ENCODE measurements around the gene RSU1.
A peak's percentile ranks its signal among the peaks of the same experiment; 100 is the strongest.

RSU1 gene

DNA sequence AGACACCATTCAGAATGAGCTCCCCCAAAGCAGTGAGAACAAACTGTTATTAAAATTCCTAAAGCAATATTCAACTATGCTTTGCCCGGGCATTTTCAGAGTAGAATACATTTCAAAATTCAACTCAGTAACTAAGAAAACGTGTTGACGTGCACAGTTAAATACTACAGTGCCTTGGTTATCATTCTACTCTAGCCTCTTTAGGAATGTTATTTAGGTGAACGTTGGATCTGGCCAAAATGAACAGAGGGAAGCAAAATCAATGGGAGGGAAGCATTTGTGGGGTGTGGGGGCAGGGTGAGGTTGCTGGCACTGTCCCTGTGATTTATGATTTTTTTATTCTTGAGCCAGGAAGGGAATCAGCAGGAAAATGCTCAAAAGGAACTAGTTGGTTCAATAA lies 27.5 kb downstream of the RSU1 start:
- no peak for DNase-seq (ENCODE audit: low read depth in 1 of 2, low spot score in 1 of 2)
- TF ChIP-seq JUND (IDR thresholded peaks at IDR 0.05; ENCODE audit: low read depth) = no peak
- in situ Hi-C loops (cut with HindIII; ENCODE audit: low pct_unique_long_range_greater_than_20kb, low sequenced_read_pairs) = no loop called here

DNA sequence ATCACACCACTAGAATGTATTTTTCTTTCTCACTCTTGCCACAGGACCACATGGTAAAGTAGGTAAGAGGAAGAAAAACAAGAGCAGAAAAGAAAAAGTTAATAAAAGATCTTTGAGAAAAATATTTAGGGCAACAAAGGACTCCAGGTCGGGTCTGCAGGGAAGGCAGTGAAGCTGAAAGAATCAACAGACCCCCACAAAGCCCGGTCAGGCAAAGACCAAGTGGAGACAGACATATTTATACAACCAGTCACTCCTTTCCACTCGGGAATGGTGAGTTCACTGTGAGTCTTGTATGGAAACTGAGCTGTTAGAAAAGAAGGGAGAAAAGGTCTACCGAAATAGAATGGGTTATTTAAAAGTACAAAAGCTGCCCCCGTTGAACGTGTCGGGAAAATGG lies 28.0 kb downstream of the RSU1 start:
- in situ Hi-C loops (cut with HindIII; ENCODE audit: low pct_unique_long_range_greater_than_20kb, low sequenced_read_pairs) = no loop called here
- TF ChIP-seq JUND (IDR thresholded peaks at IDR 0.05; ENCODE audit: low read depth) = no peak

GRCh38 chr10:16788778-16789177 lies 28.4 kb downstream of the RSU1 start:
- no peak for DNase-seq (ENCODE audit: low read depth in 1 of 2, low spot score in 1 of 2)
- in situ Hi-C loops (cut with HindIII; ENCODE audit: low pct_unique_long_range_greater_than_20kb, low sequenced_read_pairs) = no loop called here
- no peak for TF ChIP-seq JUND (IDR thresholded peaks at IDR 0.05; ENCODE audit: low read depth)

More for the DNA sequence above, 28.0 kb downstream of the RSU1 start:
- no peak for DNase-seq (ENCODE audit: low read depth in 1 of 2, low spot score in 1 of 2)

DNA sequence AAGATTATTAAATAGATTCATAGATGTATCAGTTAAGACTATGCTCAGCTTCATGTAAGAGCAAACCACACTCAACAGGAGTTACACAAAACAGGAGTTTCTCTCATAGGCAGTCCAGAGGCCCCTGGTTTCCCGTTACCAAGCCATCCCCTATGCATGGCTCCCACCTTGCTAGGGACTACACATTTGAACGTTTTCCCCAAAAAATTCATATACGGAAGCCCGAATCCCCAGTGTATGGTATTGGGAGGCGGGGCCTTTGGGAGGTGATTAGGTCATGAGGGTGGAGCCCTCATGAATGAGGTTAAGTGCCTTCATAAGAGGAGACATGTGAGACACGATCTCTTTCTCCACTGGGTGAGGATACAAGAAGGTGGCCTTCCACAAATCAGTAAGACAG lies 29.1 kb downstream of the RSU1 start:
- no peak for TF ChIP-seq JUND (IDR thresholded peaks at IDR 0.05; ENCODE audit: low read depth)
- DNase-seq (ENCODE audit: low read depth in 1 of 2, low spot score in 1 of 2) = no peak
- in situ Hi-C loops (cut with HindIII; ENCODE audit: low pct_unique_long_range_greater_than_20kb, low sequenced_read_pairs) = no loop called here

GRCh38 chr10:16787361-16787791 lies 29.8 kb downstream of the RSU1 start:
- in situ Hi-C loops (cut with HindIII; ENCODE audit: low pct_unique_long_range_greater_than_20kb, low sequenced_read_pairs) = no loop called here
- TF ChIP-seq JUND (IDR thresholded peaks at IDR 0.05; ENCODE audit: low read depth) = no peak
- no peak for DNase-seq (ENCODE audit: low read depth in 1 of 2, low spot score in 1 of 2)

DNA sequence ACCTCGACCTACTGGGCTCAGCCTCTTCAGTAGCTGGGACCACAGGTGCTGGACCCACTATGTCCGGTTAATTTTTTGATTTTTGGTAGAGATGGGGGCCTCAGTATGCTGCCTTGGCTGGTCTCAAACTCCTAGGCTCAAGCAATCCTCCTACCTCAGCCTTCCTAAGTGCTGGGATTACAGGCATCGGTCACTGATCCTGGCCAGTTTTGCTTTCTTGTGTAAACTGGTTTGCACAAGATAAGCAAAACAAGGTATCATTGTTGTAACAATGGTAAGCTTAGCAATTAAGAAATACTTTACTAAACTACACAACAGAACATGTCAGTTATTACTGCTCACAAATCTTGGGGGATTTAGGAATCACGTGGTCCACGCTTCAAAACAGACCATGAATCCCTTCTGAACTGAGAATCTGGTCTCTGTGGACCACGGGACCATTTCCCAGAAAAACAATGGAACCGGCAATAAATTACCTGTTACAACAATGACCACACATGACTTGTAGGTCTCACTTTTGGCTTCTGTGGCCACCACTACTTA lies 36.8 kb downstream of the RSU1 start:
- DNase-seq (ENCODE audit: low read depth in 1 of 2, low spot score in 1 of 2) = no peak
- no peak for TF ChIP-seq JUND (IDR thresholded peaks at IDR 0.05; ENCODE audit: low read depth)
- in situ Hi-C loops (cut with HindIII; ENCODE audit: low pct_unique_long_range_greater_than_20kb, low sequenced_read_pairs) = no loop called here

DNA sequence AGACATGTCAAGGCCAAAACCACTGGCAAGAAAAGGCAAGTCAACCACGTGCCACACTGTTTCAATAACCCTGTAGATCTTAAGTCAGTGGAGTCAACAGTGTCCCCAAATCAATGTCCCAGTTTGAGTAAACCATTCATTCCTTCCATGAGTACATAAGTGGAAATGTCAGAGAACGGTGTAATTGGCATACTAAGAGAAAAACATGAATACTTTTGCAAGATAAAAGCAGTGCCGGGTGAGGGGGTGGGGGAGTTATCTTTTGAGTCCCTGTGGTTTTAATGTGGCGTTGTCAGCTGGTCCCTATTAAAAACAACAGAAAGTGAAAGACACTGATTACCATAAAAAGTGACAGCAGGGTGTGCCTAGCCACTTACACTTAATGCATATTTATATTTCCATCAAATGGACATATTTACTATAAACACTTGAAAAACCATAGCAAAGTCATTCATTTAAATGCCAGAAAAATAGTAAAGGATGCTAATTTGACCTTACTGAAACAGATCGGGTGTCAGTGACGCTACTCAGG lies 37.8 kb downstream of the RSU1 start:
- no peak for DNase-seq (ENCODE audit: low read depth in 1 of 2, low spot score in 1 of 2)
- in situ Hi-C loops (cut with HindIII; ENCODE audit: low pct_unique_long_range_greater_than_20kb, low sequenced_read_pairs) = no loop called here
- no peak for TF ChIP-seq JUND (IDR thresholded peaks at IDR 0.05; ENCODE audit: low read depth)

DNA sequence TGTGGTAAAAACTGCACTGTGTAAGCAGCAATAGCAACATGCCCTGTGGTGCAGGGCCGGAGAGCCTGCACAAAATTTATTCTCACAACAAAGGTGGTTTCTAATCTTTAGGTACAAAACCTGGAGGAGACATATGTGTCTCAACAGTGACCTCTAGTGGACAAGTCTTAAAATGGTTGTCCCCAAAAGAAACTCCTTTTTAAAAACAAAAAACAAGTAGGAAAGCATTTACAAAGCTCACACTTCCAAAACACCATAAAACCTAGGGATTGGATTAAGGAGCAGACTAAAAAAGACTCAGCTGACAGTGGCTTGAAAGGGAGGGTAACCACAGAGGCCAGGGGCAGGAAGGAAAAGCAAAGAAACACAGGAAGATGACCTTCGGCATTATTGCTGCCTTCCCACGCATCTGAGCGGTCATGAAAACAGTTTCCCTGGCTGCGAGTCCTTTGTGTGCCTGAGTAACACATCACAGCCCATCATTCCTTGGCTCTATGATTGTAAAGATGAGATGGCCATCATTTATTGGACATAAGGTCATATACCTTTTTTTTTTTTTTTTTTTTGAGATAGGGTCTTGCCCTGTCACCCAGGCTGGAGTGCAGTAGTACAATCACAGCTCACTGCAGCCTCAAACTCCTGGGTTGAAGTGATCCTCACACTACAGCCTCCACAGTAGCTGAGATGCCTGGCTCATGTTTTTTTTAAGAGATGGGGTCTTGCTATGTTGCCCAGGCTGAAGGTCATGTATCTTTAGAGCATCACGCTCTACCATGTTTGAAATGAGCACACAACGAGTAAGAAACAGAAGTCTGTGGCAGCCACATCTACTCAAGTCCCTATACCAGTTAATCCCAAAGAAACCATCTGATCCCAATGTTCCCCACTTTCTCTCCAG lies 39.5 kb downstream of the RSU1 start:
- DNase-seq (ENCODE audit: low read depth in 1 of 2, low spot score in 1 of 2) = peak; percentile 57 to 73
- no peak for TF ChIP-seq JUND (IDR thresholded peaks at IDR 0.05; ENCODE audit: low read depth)
- in situ Hi-C loops (cut with HindIII; ENCODE audit: low pct_unique_long_range_greater_than_20kb, low sequenced_read_pairs) = no loop called here

- no peak for TF ChIP-seq JUND (IDR thresholded peaks at IDR 0.05; ENCODE audit: low read depth)
- no peak for DNase-seq (ENCODE audit: low read depth in 1 of 2, low spot score in 1 of 2)
- in situ Hi-C loops (cut with HindIII; ENCODE audit: low pct_unique_long_range_greater_than_20kb, low sequenced_read_pairs) = no loop called here
These were observed 40.3 kb downstream of the RSU1 start for GRCh38 chr10:16776896-16777295.

DNA sequence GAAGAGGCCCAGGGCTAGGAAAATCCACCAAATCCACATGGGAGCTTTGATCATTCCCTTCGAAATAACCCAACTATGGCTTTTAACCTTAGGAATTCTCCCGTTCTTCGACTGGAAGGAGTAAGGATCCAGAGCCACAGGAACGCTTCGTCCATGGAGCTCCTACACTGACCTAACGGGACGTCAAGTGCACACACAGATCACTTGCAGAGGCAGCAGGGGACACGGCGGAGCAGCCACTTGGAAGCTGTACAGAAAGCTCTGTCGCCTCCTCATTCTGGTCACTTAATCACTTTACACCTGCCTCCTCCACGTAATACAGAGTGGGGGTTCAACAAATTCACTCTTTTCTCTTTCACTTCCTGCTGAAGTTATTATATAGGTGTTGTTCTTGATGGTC lies 43.9 kb downstream of the RSU1 start:
- TF ChIP-seq JUND (IDR thresholded peaks at IDR 0.05; ENCODE audit: low read depth) = no peak
- DNase-seq (ENCODE audit: low read depth in 1 of 2, low spot score in 1 of 2) = no peak
- in situ Hi-C loops (cut with HindIII; ENCODE audit: low pct_unique_long_range_greater_than_20kb, low sequenced_read_pairs) = no loop called here

DNA sequence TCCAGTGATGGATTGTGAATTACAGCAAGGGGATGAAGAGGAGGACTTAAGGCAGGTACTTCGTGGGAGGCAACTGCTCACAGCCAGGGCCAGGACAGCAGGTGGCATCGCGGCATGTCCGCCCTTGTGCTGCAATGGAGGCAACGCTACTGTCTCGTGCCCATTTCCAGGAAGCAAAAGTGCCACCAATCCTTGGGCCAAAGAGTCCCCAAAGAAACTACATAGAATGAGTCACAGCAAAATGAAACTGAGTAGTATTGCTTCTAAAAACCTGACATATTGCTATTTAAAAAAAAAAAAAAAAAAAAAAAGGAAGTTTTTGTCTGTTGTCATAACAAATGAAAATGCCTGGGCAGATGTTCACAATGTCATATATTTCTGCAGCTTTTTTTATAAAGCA lies 46.6 kb downstream of the RSU1 start:
- in situ Hi-C loops (cut with HindIII; ENCODE audit: low pct_unique_long_range_greater_than_20kb, low sequenced_read_pairs) = no loop called here
- no peak for TF ChIP-seq JUND (IDR thresholded peaks at IDR 0.05; ENCODE audit: low read depth)
- no peak for DNase-seq (ENCODE audit: low read depth in 1 of 2, low spot score in 1 of 2)

- DNase-seq (ENCODE audit: low read depth in 1 of 2, low spot score in 1 of 2) = no peak
- in situ Hi-C loops (cut with HindIII; ENCODE audit: low pct_unique_long_range_greater_than_20kb, low sequenced_read_pairs) = no loop called here
- TF ChIP-seq JUND (IDR thresholded peaks at IDR 0.05; ENCODE audit: low read depth) = no peak
These were observed 47.1 kb downstream of the RSU1 start for GRCh38 chr10:16770141-16770540.

DNA sequence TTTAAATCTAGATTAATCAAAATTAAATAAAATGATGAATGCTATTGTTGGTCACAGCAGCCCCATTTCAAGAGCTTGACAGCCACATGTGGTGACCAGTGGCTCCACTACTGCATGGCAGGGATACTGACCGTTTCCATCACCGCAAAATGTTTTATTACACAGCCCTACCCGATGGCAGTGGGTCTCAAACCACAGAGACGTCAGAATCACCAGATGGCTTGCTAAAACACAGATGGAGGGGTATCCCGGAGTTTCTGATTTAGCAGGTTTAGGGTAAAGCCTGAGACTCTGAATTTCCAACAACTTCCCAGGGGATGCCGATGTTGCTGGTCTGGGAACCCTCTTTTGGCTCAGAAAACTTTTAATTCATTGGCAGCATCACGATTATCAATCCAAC lies 47.9 kb downstream of the RSU1 start:
- no peak for DNase-seq (ENCODE audit: low read depth in 1 of 2, low spot score in 1 of 2)
- TF ChIP-seq JUND (IDR thresholded peaks at IDR 0.05; ENCODE audit: low read depth) = no peak
- in situ Hi-C loops (cut with HindIII; ENCODE audit: low pct_unique_long_range_greater_than_20kb, low sequenced_read_pairs) = no loop called here
